OCI-LY7 (cell line): ENCODE results near the gene DDA1. TPM values are rescaled to one million over a fixed set of nuclear protein-coding genes. Genes with fewer than 3 reads are reported as not detected.
A peak's percentile ranks its signal among the peaks of the same experiment; 100 is the strongest.
"Not testable (repeated sequence)": the region's sequence is repeated elsewhere in the genome, so short reads cannot be mapped to it uniquely, and the experiment has no call there.

Experiments used
- BruUV-seq: library from RNA; stranded (reverse); fragments of 400-500 nt; replicated peaks from 2 replicates; lab custom pipeline; 2021; lab: Mats Ljungman, UMichigan
- CTCF ChIA-PET: fragments of 300-600 bp; sonication (Branson Sonifier 250); formaldehyde crosslinking; loops from one replicate; lab custom pipeline; 2022; ENCODE audit warnings: antibody characterized with exemption; ENCODE audit not compliant: unreplicated experiment; lab: Charles Lee
- POLR2A ChIA-PET: fragments of 300-600 bp; sonication (Branson Sonifier 250); formaldehyde crosslinking; loops from one replicate; lab custom pipeline; 2022; ENCODE audit warnings: antibody characterized with exemption; lab: Charles Lee
- DNase-seq: peaks from one replicate; pipeline ENCODE4 v3.0.0-alpha.2; 2015; ENCODE audit warnings: low spot score
- H2AFZ ChIP-seq: fragments of 200-600 bp; sonication (generic), shearing (Covaris generic); 2 replicates; pipeline ENCODE4 v1.6.1; 2014; ENCODE audit warnings: mild to moderate bottlenecking, antibody characterized with exemption, low read length, moderate library complexity
- H3K27ac ChIP-seq: fragments of 200-600 bp; sonication (generic); 2 replicates; pipeline ENCODE4 v1.5.1; 2014; ENCODE audit warnings: mixed run types, low read depth, mild to moderate bottlenecking, moderate library complexity, low read length, inconsistent platforms; ENCODE audit not compliant: poor library complexity, severe bottlenecking
- H3K36me3 ChIP-seq: fragments of 200-600 bp; sonication (generic); 2 replicates; pipeline ENCODE4 v1.6.1; 2014; ENCODE audit warnings: mild to moderate bottlenecking, antibody characterized with exemption, low read length, moderate library complexity, mixed read lengths; ENCODE audit not compliant: insufficient read depth
- H3K4me1 ChIP-seq: fragments of 200-600 bp; sonication (generic); 2 replicates; pipeline ENCODE4 v1.5.1; 2014; ENCODE audit warnings: mild to moderate bottlenecking, low read length; ENCODE audit not compliant: insufficient read depth, poor library complexity, severe bottlenecking
- H3K4me2 ChIP-seq: fragments of 200-600 bp; sonication (generic); 2 replicates; pipeline ENCODE4 v1.6.1; 2014; ENCODE audit warnings: mild to moderate bottlenecking, low read length
- H3K4me3 ChIP-seq: fragments of 200-600 bp; sonication (generic); 2 replicates; pipeline ENCODE4 v1.5.1; 2014; ENCODE audit warnings: mild to moderate bottlenecking, low read depth, low read length; ENCODE audit not compliant: poor library complexity, severe bottlenecking
- H3K79me2 ChIP-seq: fragments of 200-600 bp; sonication (generic); 2 replicates; pipeline ENCODE4 v1.6.1; 2016; ENCODE audit warnings: low read depth, mild to moderate bottlenecking, low read length, moderate library complexity, mixed read lengths; ENCODE audit not compliant: insufficient read depth
- H3K9me2 ChIP-seq: fragments of 200-600 bp; sonication (generic); 2 replicates; pipeline ENCODE4 v1.6.1; 2016; ENCODE audit warnings: mild to moderate bottlenecking, low read length, mixed read lengths; ENCODE audit not compliant: insufficient read depth
- H3K9me3 ChIP-seq: fragments of 200-600 bp; sonication (generic); 2 replicates; pipeline ENCODE4 v1.6.1; 2014; ENCODE audit warnings: mild to moderate bottlenecking, mixed run types, low read length, mixed read lengths
- H4K20me1 ChIP-seq: fragments of 200-600 bp; sonication (generic); 2 replicates; pipeline ENCODE4 v1.6.1; 2014; ENCODE audit warnings: mild to moderate bottlenecking, antibody characterized with exemption, low read length, moderate library complexity, mixed read lengths; ENCODE audit not compliant: insufficient read depth
- CTCF ChIP-seq: fragments of 200-600 bp; sonication (generic); conservative IDR thresholded peaks from 2 replicates; pipeline ENCODE4 v1.5.1; 2014; ENCODE audit warnings: mild to moderate bottlenecking, antibody characterized with exemption, low read length, moderate library complexity, mixed read lengths
- EZH2phosphoT487 ChIP-seq: fragments of 200-600 bp; sonication (generic); IDR thresholded peaks from 2 replicates; pipeline ENCODE4 v1.6.1; 2018; ENCODE audit warnings: low read depth, borderline replicate concordance, mild to moderate bottlenecking, mixed run types, antibody characterized with exemption, low read length, moderate library complexity, mixed read lengths
- intact Hi-C: fragments of 100-400 bp; cut with micrococcal nuclease; formaldehyde crosslinking; loops from one replicate; pipeline ENCODE4 v1.10.0; 2022; ENCODE audit not compliant: unreplicated experiment
- total RNA-seq, 2 experiments: library from RNA; depleted of rRNA in 1 of 2; stranded (reverse); fragments of >200 nt in 1 of 2; shearing (Covaris generic) in 1 of 2; gene quantifications; 2 replicates each; pipeline ENCODE4 v1.2.3, GENCODE V29; 2014 to 2022

Gene DDA1
- total RNA-seq, 2 experiments from 2014 or later = 36.6 to 48.8 TPM

GRCh38 chr19:17266975-17267788 is 42.2 kb upstream of the DDA1 start, which contains the start of gene BABAM1:
Gene BABAM1 (plus strand): TSS chr19:17267443. CDS start chr19:17268807, 1,364 bp downstream.
- no peaks in the 10 kb centered on the region for H4K20me1 ChIP-seq
- TF ChIP-seq EZH2phosphoT487 = no peak
- TF ChIP-seq CTCF = no peak
- H3K27ac ChIP-seq = peak within 1 kb of the TSS; percentile 83
- H3K79me2 ChIP-seq = peaks cover 17% of the 10 kb centered on the region
- H3K4me2 ChIP-seq = peak within 1 kb of the TSS; percentile 94
- H3K4me3 ChIP-seq = peak within 1 kb of the TSS; percentile 99
- no peaks in the 10 kb centered on the region for H3K9me3 ChIP-seq
- ChIA-PET POLR2A (interaction anchor here (0.5 to 2.3 kb wide), 17 partner anchors 9 to 821 kb away, joined by 3 to 28 read pairs (median 5); partner anchors contain the start of genes ANKLE1, BST2, DDA1 and USE1), CTCF (interaction anchor here (0.7 to 1.2 kb wide), 3 partner anchors 12 to 15 kb away, joined by 3 to 4 read pairs (median 4); partner anchors contain the start of gene ANKLE1)
- H2AFZ ChIP-seq = peak within 1 kb of the TSS; percentile 82
- BruUV-seq = no TSS peak
- peaks cover 41% of the 10 kb centered on the region for H3K4me1 ChIP-seq
- peak; percentile 99 for DNase-seq
- intact Hi-C loops = no loop called here
- peaks cover 25% of the 10 kb centered on the region for H3K36me3 ChIP-seq
- H3K9me2 ChIP-seq = no peaks in the 10 kb centered on the region

GRCh38 chr19:17268754-17269153 is 40.6 kb upstream of the DDA1 start:
- no peak for TF ChIP-seq CTCF
- TF ChIP-seq EZH2phosphoT487 = no peak
- no TSS peak for BruUV-seq
- Histone ChIP-seq H3K27ac (no peak overlapping the region), H2AFZ (no peak overlapping the region), H3K9me2 (no peaks in the 10 kb centered on the region), H3K4me1 (peaks cover 40% of the 10 kb centered on the region), H3K9me3 (no peaks in the 10 kb centered on the region), H3K4me3 (no peak overlapping the region), H3K79me2 (peaks cover 17% of the 10 kb centered on the region), H3K36me3 (peaks cover 35% of the 10 kb centered on the region), H4K20me1 (no peaks in the 10 kb centered on the region), H3K4me2 (0 out of 2 replicates have a peak overlapping the region, but pooled peaks have one; percentile 94)
- intact Hi-C loops = no loop called here
- ChIA-PET POLR2A (no interaction called here), CTCF (no interaction called here)
- DNase-seq = no peak

DNA sequence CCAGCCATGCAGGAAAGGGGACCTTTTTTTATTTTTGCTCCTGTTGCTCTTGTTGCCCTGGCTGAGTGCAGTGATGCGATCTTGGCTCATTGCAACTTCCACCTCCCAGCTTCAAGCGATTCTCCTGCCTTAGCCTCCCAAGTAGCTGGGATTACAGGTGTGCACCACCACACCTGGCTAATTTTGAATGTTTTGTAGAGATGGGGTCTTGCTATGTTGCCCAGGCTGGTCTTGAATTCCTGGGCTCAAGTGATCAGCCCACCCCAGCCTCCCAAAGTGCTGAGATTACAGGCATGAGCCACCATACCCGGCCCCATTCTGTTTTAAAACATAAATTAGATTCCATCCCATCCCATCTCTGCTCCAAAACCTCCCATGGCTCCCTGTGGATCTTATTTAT is 34.5 kb upstream of the DDA1 start:
- BruUV-seq, H4K20me1 ChIP-seq, POLR2A ChIA-PET, H3K4me3 ChIP-seq, H3K27ac ChIP-seq, H3K9me3 ChIP-seq, H3K4me2 ChIP-seq, H3K4me1 ChIP-seq, H2AFZ ChIP-seq, DNase-seq, H3K79me2 ChIP-seq, CTCF ChIA-PET, H3K9me2 ChIP-seq, intact Hi-C loops: not testable (repeated sequence)
- H3K36me3 ChIP-seq = peaks cover 83% of the 10 kb centered on the region
